Measurements from ENCODE around the gene CCDC15. TPM values are rescaled to one million over a fixed set of nuclear protein-coding genes. Genes with fewer than 3 reads are reported as not detected.
A peak's percentile ranks its signal among the peaks of the same experiment; 100 is the strongest.

The CCDC15 gene, protein sequence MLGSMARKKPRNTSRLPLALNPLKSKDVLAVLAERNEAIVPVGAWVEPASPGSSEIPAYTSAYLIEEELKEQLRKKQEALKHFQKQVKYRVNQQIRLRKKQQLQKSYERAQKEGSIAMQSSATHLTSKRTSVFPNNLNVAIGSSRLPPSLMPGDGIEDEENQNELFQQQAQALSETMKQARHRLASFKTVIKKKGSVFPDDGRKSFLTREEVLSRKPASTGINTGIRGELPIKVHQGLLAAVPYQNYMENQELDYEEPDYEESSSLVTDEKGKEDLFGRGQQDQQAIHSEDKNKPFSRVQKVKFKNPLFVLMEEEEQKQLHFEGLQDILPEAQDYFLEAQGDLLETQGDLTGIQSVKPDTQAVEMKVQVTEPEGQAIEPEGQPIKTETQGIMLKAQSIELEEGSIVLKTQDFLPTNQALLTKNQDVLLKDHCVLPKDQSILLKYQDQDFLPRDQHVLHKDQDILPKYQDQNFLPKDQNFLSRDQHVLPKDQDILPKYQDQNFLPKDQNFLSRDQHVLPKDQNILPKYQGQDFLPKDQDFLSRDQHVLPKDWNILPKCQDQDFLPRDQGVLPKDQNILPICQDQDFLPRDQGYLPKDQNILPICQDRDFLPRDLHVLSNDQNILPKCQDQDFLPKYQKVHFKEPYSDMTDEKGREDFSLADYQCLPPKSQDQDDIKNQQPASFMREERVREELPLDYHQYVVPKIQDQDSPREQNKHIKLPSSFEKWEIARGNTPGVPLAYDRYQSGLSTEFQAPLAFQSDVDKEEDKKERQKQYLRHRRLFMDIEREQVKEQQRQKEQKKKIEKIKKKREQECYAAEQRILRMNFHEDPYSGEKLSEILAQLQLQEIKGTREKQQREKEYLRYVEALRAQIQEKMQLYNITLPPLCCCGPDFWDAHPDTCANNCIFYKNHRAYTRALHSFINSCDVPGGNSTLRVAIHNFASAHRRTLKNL
- total RNA-seq = 2.6 and 3.0 TPM in 2 replicates

DNA sequence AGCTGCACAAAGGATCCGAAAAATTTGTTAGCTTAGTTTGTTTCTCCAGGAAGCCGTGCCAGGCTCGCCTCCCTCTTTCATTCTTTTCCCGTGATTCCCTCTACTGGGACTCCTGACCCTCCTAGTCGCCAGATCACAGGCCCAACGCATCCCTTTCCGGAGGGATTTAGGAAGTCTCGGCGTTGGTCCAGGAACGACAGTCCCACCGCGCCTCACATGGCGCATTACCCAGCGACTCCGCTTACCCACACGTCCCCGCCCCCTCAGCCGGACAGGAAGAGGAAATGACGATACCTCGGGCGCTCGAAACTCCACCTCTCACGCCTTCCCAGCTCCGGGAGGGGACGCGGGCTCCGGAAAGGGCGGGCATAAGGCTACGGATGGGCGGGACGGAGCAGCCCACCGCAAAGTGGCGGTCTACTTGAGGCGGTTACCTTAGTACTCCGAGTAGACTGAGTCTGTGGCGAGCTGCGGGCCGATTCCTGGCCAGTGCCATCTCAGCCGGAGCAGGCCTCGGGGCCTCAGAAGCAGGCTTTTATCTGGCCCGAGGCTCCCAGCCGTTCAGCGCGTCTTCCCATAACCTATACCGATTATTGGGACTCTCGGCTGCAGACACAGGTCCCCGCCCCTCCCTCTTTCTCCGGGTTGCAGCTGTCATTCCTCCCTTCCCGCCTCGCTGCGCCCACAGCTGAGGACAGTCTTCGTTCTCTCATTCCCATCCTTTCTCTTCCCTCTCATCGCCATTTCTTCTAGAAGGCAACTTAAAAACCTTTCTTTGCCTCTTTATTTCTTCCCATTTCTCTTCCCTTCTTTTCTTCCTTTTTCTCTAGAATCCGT lies at the start of gene CCDC15:
Gene CCDC15, plus strand, starts transcription at position 450 of the 837 bp plus-strand sequence. CDS start 531 bp downstream, outside the sequence.
- peak; percentile 91 for DNase-seq (ENCODE audit: low read depth, low spot score)

DNA sequence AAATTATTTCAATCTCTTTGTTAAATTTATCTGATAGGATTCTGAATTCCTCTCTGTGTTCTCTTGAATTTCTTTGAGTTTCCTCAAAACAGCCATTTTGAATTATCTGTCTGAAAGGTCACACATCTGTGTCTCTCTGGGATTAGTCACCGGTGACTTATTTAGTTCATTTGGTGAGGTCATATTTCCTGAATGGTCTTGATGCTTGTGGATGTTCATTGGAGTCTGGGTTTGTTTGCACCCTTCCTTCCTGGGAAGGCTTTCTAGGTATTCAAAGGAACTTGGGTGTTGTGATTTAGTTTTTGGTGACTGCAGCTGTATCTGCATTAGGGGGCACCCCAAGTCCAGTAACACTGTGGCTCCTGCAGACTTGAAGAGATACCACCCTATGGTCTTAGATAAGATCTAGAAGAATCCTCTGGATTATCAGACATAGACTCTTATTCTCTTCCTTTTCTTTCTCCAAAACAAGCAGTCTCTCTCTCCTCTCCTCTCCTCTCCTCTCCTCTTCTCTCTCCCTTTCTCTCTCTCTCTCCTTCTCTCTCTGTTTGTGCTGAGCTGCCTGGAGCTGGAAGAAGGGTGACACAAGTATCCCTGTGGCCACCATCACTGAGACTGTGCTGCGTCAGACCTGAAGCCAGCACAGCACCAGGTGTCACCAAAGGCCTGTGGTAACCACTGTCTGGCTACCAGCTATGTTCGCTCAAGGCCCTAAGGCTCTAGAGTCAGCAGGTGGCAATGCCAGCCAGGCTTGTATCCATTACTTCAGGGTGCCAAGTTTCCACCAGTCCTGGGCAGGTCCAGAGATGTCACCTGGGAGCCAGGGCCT lies 38.2 kb upstream of the CCDC15 start:
- DNase-seq (ENCODE audit: low read depth, low spot score) = no peak

DNA sequence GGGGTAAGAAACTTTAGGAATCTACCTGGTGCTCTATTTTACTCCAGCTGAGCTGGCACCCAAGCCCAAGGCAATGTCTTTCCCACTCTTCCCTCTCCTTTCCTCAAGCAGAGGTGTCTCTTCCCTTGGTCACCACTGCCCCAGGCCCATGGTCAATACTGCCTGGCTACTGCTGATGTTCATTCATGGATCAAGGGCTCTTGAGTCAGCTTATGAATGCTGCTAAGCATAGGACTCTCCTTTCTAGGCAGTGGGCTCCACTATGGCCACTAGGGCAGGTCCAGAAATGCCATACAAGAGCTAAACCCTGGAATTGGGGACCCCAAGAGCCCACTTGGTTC lies 37.7 kb upstream of the CCDC15 start:
- no peak for DNase-seq (ENCODE audit: low read depth, low spot score)

DNA sequence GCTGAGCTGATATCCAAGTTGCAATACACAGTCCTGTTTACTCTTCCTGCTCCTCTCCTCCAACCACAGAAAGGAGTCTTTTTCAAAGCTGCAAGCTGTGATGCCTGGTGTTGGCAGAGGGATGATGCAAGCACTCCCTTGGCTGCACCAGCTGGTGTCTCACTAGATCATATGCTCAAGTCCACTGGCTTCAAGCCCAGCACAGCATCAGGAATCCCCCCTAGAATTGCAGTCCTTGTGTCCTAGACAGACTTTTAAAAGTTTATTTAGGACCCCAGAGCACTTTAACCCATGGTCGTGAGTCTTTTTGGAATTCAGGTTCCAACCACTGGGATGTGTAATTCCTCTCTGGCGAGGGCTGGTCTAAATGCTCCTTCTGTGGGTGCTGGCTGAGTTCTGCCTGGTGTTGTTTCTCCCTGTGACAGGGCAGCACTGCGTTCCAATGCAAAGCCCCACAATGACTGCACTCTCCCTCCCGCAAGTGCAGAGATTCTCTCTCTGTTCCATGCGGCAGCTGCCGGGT lies 36.8 kb upstream of the CCDC15 start:
- DNase-seq (ENCODE audit: low read depth, low spot score) = no peak

DNA sequence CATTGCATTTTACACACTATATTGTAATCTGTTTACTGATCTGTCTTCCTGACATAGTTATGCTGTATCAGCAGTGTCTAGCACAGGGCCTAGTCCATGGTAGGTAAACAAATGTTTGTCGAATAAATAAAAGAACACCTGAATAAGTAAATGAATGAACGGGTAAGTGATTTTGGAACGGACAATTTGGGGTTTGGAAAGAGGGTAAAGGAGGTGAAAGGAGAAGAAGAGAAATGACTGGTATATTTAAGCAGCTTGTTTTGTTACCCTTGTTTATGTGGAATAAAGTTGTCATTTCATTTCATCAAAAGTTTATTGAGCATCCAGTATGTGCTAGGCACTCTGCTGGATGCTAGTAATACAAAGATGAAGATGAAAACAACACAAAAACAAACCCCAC lies 35.1 kb upstream of the CCDC15 start, which contains the start of gene HEPN1:
Gene HEPN1, plus strand, starts transcription at position 301 of the 400 bp plus-strand sequence.
- DNase-seq (ENCODE audit: low read depth, low spot score) = no peak

DNA sequence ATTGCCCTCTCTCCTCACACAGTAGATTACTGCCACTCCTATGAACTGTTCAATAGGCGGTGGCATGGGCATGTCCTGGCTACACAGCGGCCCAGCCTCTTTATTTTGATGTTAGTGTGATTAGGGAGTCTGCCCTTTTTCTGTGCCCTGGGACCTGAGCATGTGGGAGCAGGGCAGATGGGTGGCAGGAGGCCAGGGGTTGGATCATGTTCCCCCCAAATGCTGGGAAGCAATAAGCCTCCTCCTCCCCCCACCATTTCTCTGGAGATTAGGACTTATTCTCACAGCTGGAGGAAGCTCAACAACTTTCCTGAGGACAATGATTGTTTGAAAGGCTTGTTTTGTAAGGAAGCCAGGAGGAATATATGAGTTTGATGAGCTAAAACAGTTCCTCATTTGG lies 34.1 kb upstream of the CCDC15 start:
- no peak for DNase-seq (ENCODE audit: low read depth, low spot score)

DNA sequence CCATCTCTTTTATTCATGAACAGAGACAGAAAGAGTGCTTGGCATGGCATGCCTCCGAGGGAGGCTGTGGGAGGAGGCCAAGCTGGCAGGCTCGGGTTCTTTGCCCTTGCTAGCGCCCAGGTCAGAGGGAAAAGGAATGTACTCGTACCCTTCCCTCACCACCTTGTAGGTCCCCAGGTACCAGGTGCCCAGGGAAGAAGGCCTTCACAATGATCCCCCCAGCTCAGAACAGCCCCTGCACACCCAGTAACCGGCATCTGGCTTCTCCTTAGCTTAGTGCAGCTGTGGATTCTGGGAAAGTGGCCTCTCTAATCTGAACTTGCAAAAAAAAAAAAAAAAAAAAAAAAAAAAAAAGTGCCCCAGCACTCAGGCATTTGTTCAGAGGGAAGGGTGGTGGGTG lies 33.6 kb upstream of the CCDC15 start:
- no peak for DNase-seq (ENCODE audit: low read depth, low spot score)

DNA sequence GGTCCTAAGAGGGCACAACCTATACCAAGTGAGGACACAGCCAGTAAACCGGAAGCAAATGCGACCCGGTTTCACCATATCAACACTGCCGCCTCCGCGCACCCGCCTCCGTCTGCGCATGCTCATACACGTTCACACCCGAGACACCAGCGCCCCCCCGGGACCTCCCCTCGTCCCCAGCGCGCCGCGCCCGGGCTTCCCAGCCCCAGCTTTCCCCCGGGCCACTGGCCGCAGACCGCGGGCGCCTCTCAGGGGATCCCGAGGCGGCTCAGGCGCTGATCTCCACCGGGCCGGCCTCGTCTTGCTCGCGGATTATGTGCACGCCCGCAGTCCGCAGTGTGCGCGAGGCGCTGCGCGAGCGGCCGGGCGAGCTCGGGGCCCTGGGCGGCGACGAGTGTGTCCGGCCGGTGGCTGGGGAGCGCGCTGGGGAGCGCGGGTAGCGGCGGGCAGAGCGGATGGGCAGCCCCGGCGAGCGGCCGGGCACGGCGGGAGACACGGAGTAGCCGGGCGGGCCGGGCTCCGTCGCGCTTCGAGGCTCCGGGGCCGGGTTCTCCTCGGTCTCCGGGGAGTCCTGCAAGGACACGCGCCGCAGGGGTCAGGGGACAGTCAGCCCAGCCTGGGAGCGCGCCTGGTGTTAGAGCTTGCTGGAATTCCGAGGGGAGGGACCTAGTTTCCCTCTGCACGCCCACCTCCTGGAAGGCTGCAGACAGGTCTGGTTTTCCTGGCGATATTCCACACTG lies 33.0 kb upstream of the CCDC15 start:
- DNase-seq (ENCODE audit: low read depth, low spot score) = peak; percentile 32

DNA sequence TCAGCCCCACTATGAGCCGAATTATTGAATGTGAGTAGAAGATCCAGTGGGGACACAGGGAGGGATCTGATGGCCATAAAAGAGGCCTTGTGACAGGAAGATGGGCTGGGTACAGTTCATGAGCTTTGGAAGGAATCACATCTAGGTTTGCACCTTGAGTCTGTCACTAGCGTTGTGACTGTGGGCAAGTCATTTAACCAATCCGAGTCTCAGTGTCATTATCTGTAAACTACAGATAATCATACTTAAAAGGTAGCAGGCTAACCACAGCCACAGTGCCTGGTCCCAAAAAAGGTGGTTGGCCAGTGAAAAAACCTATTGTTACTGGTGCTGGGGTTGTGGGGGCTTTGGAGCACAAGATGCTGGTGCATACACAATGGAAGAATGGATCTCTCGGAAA lies 31.2 kb upstream of the CCDC15 start:
- DNase-seq (ENCODE audit: low read depth, low spot score) = no peak

DNA sequence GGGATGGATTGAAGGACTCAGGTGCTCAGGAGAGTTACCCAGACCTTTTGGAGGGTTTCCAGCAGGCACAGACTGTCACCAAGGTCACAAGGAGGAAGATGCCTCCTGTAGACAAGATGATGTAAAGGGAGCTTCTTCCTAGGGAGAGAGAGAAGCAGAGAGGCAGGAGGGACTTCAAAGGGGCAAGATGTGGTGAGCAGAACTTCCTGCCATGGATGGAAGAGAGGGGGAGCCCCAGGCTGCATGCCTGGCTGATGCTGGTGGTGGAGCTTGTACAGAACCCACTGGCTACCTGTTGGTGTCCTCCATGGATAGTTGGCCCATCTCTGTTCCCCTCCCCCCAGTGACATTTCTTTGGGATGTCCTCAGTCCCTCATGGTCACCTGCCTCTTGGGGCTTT lies 30.7 kb upstream of the CCDC15 start:
- DNase-seq (ENCODE audit: low read depth, low spot score) = no peak

DNA sequence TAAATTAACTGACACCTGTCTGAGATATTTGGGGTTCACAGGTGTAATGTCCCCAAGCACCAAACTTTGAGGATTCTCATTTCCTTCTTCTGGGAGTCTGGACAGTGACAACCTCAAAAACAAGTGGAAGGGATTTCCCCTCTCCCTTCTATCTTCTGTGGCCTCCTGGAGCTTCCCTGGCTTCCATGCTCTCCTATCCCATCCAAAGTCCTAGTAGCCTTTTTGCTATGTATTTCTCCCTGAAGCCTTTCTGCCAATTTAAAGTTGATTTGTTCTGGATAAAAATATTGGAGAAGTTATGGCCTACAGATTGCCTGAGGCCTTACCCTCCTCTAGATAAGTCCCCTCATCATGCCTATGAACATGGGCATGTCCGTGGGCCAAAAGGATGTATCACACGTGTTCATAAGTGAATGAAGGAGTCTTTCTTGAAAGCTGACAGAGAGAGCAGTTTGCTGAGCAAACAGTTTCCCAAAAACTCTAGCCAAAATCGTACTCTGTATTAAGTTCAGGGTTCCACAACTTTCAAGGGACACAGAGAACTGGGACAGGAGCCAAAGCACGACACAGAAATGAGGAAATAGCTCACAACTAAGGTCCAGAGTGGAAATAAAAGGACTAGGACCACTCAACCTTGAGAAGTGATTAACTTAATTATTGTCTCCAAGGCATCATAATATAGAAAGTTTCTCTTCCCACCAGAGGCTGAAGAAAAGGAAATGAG lies 24.9 kb upstream of the CCDC15 start:
- no peak for DNase-seq (ENCODE audit: low read depth, low spot score)

DNA sequence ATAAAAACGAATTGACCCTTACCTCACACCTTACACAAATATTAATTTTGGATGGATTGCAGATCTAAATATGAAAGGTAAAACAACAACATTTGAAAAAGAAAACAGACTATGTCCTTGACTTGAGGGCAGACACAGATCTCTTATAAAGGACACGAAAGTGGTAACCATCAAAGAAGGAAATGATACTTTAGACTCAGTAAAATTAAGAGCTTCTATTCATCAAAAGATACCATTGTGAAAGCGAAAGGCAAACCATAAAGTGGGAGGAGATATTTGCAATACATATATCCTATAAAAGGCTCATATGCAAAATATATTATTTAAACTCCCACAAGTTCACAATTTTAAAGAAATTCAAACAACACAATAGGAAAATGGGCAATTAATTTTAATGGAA lies 23.2 kb upstream of the CCDC15 start:
- DNase-seq (ENCODE audit: low read depth, low spot score) = no peak

DNA sequence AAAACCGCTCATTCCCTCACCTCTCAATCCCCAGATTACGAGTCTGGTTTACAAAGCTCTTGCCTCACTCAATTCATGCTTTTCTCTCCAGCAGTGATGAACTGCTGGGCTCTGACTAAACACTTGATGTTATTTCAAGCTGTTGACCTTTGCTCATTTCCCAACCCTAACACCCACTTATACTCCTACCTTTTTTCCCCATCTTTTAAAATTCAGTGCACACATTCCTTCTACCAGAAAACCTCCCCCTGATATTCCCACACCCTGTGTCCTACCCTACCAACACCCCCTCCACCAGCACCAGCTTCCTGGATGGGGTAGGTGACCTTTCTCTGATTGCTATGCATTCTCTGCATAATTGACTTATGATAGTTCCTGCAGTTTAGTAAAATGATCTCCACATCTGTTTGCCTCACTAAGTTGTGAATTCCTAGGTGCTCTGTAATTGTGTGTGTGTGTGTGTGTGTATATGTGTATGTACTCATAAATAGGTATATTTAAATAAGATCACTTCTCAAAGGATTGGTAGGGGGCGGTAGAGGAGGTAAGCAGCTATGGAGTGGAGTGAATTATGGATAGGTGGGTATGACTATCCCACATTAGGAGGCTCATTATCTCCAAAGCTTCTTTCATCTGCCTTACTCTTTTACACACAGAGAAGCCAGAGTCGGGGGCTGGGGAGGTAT lies 19.0 kb upstream of the CCDC15 start:
- no peak for DNase-seq (ENCODE audit: low read depth, low spot score)

DNA sequence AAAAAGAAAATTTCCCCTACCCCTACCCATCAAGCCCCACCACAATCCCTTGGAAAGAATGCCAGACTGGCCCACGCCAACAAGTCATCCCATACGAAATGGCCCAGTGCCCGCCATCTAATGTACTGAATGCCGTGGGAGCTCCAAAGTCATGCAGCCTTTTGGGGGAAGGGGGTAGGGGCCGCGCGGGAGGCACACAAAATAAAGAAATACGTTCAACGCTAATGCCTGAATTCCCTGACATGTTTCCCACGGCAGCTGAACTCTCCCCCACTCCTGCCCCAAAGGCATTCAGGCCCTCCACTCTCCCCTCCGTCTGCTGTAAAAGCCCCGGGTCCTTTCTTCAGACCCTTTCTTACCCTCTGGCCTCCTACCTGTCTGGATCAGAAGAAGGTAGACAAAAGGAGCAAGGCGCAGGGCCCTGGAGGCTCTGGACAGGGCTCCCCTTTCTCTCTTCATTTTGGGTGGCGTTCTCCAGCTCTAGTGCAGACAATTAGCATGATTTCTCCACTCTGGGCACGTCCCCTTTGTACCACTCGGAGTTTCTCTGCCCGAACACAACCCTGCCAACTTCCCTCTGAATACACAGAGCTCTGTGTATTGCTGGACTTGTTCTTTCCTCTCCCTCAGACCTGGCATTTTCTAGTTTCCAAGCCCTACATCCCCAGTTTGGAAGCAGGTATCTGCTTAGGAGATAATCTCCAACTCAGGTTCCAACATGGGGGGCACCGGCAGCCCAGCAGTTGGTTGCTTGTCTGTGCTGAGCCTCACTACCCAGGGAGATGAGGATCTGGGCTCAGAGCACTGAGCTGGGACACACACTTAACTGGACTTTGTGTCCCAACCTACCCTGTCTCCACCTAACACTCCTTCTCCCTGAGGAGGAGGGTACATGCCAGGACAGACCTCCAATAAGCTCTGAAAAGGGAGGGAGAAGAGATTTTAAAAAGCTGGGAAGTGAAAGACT lies 18.2 kb upstream of the CCDC15 start, which contains the start of gene HEPACAM:
Gene HEPACAM, minus strand, starts transcription at position 500 of the 967 bp plus-strand sequence. Its CDS starts 41 bp downstream, at position 459.
- no peak for DNase-seq (ENCODE audit: low read depth, low spot score)

DNA sequence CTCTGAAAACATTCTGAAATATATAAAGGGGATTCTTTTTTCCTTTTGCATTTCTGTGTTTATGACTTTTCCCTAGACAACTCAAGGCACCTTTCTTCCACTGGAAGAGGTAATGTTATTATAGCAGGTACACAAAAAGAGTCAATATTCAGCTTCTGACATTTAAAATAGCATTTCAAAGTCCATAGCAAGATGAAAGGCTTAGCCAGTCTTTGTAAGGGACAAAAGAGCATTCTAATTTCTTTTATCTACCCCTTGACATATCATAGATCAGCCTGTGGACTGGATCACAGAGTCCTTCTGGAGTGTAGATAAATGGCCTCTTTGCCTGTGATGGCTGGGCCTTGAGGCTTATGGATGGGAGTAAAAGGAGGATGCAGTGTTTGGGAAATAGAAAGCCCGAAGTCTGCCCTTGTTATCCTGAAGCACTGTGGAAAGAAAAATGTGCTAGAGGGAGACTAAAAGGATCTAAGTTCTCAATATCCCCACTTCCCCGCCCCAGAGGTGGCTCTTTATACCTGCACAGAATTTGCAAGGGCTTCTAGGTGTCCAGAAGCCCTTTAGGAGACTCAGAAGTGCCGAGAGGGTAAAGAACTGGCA lies 16.6 kb upstream of the CCDC15 start:
- DNase-seq (ENCODE audit: low read depth, low spot score) = no peak

DNA sequence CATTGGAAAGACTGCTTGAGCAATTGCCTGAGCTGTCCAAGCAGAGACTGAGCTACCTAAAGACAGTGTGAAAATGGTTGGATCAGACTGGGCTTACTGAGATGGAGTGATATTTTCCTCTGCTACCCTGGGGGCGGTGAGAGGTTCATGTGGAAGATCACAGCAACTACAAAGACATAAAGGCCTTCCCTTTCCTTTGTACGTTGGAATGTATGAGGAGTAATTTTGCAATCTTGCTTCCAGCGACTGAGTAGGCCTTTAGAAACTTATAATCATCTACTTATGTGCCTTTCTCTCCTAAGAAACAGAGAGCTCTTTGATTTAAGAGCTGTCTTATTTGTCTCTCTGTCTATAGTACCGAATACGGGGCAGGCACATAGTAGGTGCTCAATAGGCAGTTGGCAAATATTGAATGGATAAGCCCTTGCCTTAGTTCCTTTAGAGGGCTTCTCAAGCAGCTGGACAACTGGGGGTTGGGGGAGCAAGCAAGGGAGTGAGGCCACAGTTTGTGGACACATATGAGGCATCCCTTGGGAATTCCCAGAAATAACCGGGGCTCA lies 15.7 kb upstream of the CCDC15 start:
- DNase-seq (ENCODE audit: low read depth, low spot score) = no peak
